ENCODE data around the gene CDH13.
A peak's percentile ranks its signal among the peaks of the same experiment; 100 is the strongest.

Gene CDH13

GRCh38 chr16:83390759-83391158 is 764.0 kb downstream of the CDH13 start:
- Histone ChIP-seq H3K27me3 (ENCODE audit: insufficient read depth, low read length, poor library complexity) (no peaks in the 10 kb centered on the region), H2AK5ac (ENCODE audit: low read length) (no peak overlapping the region), H4K8ac (ENCODE audit: low read depth, low read length) (no peak overlapping the region), H3K36me3 (ENCODE audit: control insufficient read depth, insufficient read depth, low read length) (no peaks in the 10 kb centered on the region), H3K18ac (ENCODE audit: low read length) (no peak overlapping the region), H3K4me2 (ENCODE audit: low read length) (no peak overlapping the region), H2BK5ac (ENCODE audit: low read length) (peak overlapping the region; percentile 69), H3K56ac (ENCODE audit: low read length) (peak overlapping the region; percentile 70), H3K27ac (ENCODE audit: low read depth, low read length) (peak overlapping the region; percentile 48), H3K4me1 (ENCODE audit: control insufficient read depth, low read depth, low read length) (peaks cover 3% of the 10 kb centered on the region), H3K23ac (ENCODE audit: low read length) (no peak overlapping the region), H3K9ac (ENCODE audit: low read length) (no peak overlapping the region), H3K79me1 (ENCODE audit: low read length) (no peaks in the 10 kb centered on the region), H3K79me2 (ENCODE audit: control insufficient read depth, insufficient read depth, low read length) (no peaks in the 10 kb centered on the region), H3K4me3 (ENCODE audit: low read length) (no peak overlapping the region), H4K5ac (ENCODE audit: low read length) (no peak overlapping the region), H2BK15ac (replicated peaks; ENCODE audit: low read depth) (no peak overlapping the region), H2BK120ac (ENCODE audit: low read depth, low read length) (no peak overlapping the region), H3K4ac (ENCODE audit: low read depth, low read length) (no peak overlapping the region)
- DNase-seq = peak; percentile 77
- WGBS (ENCODE audit: extremely low coverage, insufficient coverage, low lambda C conversion rate) = no CpG with 5 or more reads among the region's 3 CpGs

DNA sequence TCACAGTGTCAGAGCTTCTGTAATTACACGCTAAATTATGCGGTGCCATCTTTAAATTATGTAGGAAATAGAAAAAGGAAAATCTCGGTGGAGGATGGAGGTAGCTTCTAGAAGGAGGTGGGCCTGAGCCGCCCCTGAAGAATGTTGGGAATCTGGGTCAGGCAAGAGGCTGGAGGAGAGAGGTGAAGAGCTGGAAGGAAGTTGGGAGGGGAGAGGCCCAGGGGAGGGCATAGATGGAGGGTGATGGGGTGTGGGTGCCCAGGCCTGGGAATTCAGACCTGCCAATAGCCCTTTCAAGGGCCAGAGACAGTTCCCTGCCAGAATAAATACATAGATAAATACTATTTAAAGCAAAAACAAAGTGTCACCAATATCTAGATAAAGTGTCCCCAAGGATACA is 766.0 kb downstream of the CDH13 start:
- no peak overlapping the region for H2BK120ac ChIP-seq (ENCODE audit: low read depth, low read length)
- peak; percentile 57 for DNase-seq
- H3K4me1 ChIP-seq (ENCODE audit: control insufficient read depth, low read depth, low read length) = peaks cover 3% of the 10 kb centered on the region
- no peaks in the 10 kb centered on the region for H3K79me2 ChIP-seq (ENCODE audit: control insufficient read depth, insufficient read depth, low read length)
- no peak overlapping the region for H2BK15ac ChIP-seq (replicated peaks; ENCODE audit: low read depth)
- H3K4me2 ChIP-seq (ENCODE audit: low read length) = no peak overlapping the region
- H3K27ac ChIP-seq (ENCODE audit: low read depth, low read length) = no peak overlapping the region
- H3K79me1 ChIP-seq (ENCODE audit: low read length) = no peaks in the 10 kb centered on the region
- H2BK5ac ChIP-seq (ENCODE audit: low read length) = no peak overlapping the region
- H3K9ac ChIP-seq (ENCODE audit: low read length) = no peak overlapping the region
- H3K56ac ChIP-seq (ENCODE audit: low read length) = no peak overlapping the region
- H3K23ac ChIP-seq (ENCODE audit: low read length) = no peak overlapping the region
- H3K36me3 ChIP-seq (ENCODE audit: control insufficient read depth, insufficient read depth, low read length) = no peaks in the 10 kb centered on the region
- H3K27me3 ChIP-seq (ENCODE audit: insufficient read depth, low read length, poor library complexity) = no peaks in the 10 kb centered on the region
- H3K4ac ChIP-seq (ENCODE audit: low read depth, low read length) = no peak overlapping the region
- H3K4me3 ChIP-seq (ENCODE audit: low read length) = no peak overlapping the region
- H4K5ac ChIP-seq (ENCODE audit: low read length) = no peak overlapping the region
- H3K18ac ChIP-seq (ENCODE audit: low read length) = peak overlapping the region; percentile 66
- no peak overlapping the region for H4K8ac ChIP-seq (ENCODE audit: low read depth, low read length)
- no peak overlapping the region for H2AK5ac ChIP-seq (ENCODE audit: low read length)
- no CpG with 5 or more reads among the region's 4 CpGs for WGBS (ENCODE audit: extremely low coverage, insufficient coverage, low lambda C conversion rate)

- H3K36me3 ChIP-seq (ENCODE audit: control insufficient read depth, insufficient read depth, low read length) = no peaks in the 10 kb centered on the region
- no peak overlapping the region for H2BK5ac ChIP-seq (ENCODE audit: low read length)
- H3K4me1 ChIP-seq (ENCODE audit: control insufficient read depth, low read depth, low read length) = peaks cover 3% of the 10 kb centered on the region
- no peaks in the 10 kb centered on the region for H3K79me2 ChIP-seq (ENCODE audit: control insufficient read depth, insufficient read depth, low read length)
- H4K5ac ChIP-seq (ENCODE audit: low read length) = no peak overlapping the region
- DNase-seq = peak; percentile 30
- no peak overlapping the region for H3K4me3 ChIP-seq (ENCODE audit: low read length)
- no CpG with 5 or more reads among the region's 6 CpGs for WGBS (ENCODE audit: extremely low coverage, insufficient coverage, low lambda C conversion rate)
- no peak overlapping the region for H3K56ac ChIP-seq (ENCODE audit: low read length)
- no peak overlapping the region for H2BK15ac ChIP-seq (replicated peaks; ENCODE audit: low read depth)
- no peak overlapping the region for H3K27ac ChIP-seq (ENCODE audit: low read depth, low read length)
- H3K27me3 ChIP-seq (ENCODE audit: insufficient read depth, low read length, poor library complexity) = no peaks in the 10 kb centered on the region
- no peak overlapping the region for H3K18ac ChIP-seq (ENCODE audit: low read length)
- H2BK120ac ChIP-seq (ENCODE audit: low read depth, low read length) = no peak overlapping the region
- no peak overlapping the region for H4K8ac ChIP-seq (ENCODE audit: low read depth, low read length)
- no peak overlapping the region for H3K4ac ChIP-seq (ENCODE audit: low read depth, low read length)
- no peak overlapping the region for H3K23ac ChIP-seq (ENCODE audit: low read length)
- H3K4me2 ChIP-seq (ENCODE audit: low read length) = no peak overlapping the region
- no peaks in the 10 kb centered on the region for H3K79me1 ChIP-seq (ENCODE audit: low read length)
- H3K9ac ChIP-seq (ENCODE audit: low read length) = no peak overlapping the region
- no peak overlapping the region for H2AK5ac ChIP-seq (ENCODE audit: low read length)
Measured at GRCh38 chr16:83393196-83393981, 766.6 kb downstream of the CDH13 start.

- Histone ChIP-seq H3K4ac (ENCODE audit: low read depth, low read length) (no peak overlapping the region), H3K27ac (ENCODE audit: low read depth, low read length) (no peak overlapping the region), H3K79me2 (ENCODE audit: control insufficient read depth, insufficient read depth, low read length) (no peaks in the 10 kb centered on the region), H3K4me1 (ENCODE audit: control insufficient read depth, low read depth, low read length) (no peaks in the 10 kb centered on the region), H2BK15ac (replicated peaks; ENCODE audit: low read depth) (no peak overlapping the region), H3K18ac (ENCODE audit: low read length) (no peak overlapping the region), H3K27me3 (ENCODE audit: insufficient read depth, low read length, poor library complexity) (no peaks in the 10 kb centered on the region), H2AK5ac (ENCODE audit: low read length) (no peak overlapping the region), H3K79me1 (ENCODE audit: low read length) (no peaks in the 10 kb centered on the region), H3K4me3 (ENCODE audit: low read length) (no peak overlapping the region), H4K8ac (ENCODE audit: low read depth, low read length) (no peak overlapping the region), H4K5ac (ENCODE audit: low read length) (no peak overlapping the region), H3K23ac (ENCODE audit: low read length) (no peak overlapping the region), H3K56ac (ENCODE audit: low read length) (no peak overlapping the region), H3K4me2 (ENCODE audit: low read length) (no peak overlapping the region), H2BK120ac (ENCODE audit: low read depth, low read length) (no peak overlapping the region), H3K36me3 (ENCODE audit: control insufficient read depth, insufficient read depth, low read length) (no peaks in the 10 kb centered on the region), H3K9ac (ENCODE audit: low read length) (no peak overlapping the region), H2BK5ac (ENCODE audit: low read length) (no peak overlapping the region)
- DNase-seq = no peak
- WGBS (ENCODE audit: extremely low coverage, insufficient coverage, low lambda C conversion rate) = no CpG with 5 or more reads among the region's 4 CpGs
Measured at GRCh38 chr16:83397601-83398291, 771.0 kb downstream of the CDH13 start.

DNA sequence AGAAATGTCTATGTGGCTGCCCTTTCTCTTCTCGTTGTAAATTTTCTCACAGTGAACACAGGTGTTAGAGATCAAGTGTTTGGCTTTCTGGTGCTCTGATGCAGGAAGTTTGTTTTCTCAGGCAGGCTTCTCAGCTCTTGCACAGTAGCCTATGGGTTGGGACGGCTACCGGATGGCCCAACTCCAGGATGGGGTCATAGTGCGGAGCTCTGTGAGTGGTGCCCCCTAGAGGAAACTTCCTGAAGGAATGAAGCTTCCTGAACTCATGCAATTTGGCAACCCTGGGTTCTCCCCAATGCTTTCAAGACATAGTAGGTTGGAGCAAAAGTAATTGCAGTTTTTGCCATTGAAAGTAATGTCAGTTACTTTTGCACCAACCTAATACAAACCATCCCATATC is 773.5 kb downstream of the CDH13 start:
- WGBS (ENCODE audit: extremely low coverage, insufficient coverage, low lambda C conversion rate) = no CpG with 5 or more reads among the region's 4 CpGs
- no peaks in the 10 kb centered on the region for H3K36me3 ChIP-seq (ENCODE audit: control insufficient read depth, insufficient read depth, low read length)
- no peaks in the 10 kb centered on the region for H3K79me1 ChIP-seq (ENCODE audit: low read length)
- no peak overlapping the region for H4K8ac ChIP-seq (ENCODE audit: low read depth, low read length)
- H3K18ac ChIP-seq (ENCODE audit: low read length) = no peak overlapping the region
- H3K9ac ChIP-seq (ENCODE audit: low read length) = no peak overlapping the region
- H4K5ac ChIP-seq (ENCODE audit: low read length) = no peak overlapping the region
- no peak overlapping the region for H2BK15ac ChIP-seq (replicated peaks; ENCODE audit: low read depth)
- H3K27ac ChIP-seq (ENCODE audit: low read depth, low read length) = no peak overlapping the region
- H3K79me2 ChIP-seq (ENCODE audit: control insufficient read depth, insufficient read depth, low read length) = no peaks in the 10 kb centered on the region
- H3K4me2 ChIP-seq (ENCODE audit: low read length) = no peak overlapping the region
- H3K4ac ChIP-seq (ENCODE audit: low read depth, low read length) = no peak overlapping the region
- no peak overlapping the region for H2BK120ac ChIP-seq (ENCODE audit: low read depth, low read length)
- no peaks in the 10 kb centered on the region for H3K4me1 ChIP-seq (ENCODE audit: control insufficient read depth, low read depth, low read length)
- H3K27me3 ChIP-seq (ENCODE audit: insufficient read depth, low read length, poor library complexity) = no peaks in the 10 kb centered on the region
- no peak overlapping the region for H3K4me3 ChIP-seq (ENCODE audit: low read length)
- no peak overlapping the region for H2BK5ac ChIP-seq (ENCODE audit: low read length)
- H3K23ac ChIP-seq (ENCODE audit: low read length) = no peak overlapping the region
- H3K56ac ChIP-seq (ENCODE audit: low read length) = no peak overlapping the region
- peak; percentile 46 for DNase-seq
- H2AK5ac ChIP-seq (ENCODE audit: low read length) = no peak overlapping the region

Measured in mesendoderm (in vitro differentiated cells).